Thyroid gland (tissue), 4 donors: ENCODE measurements around the gene CNOT2.

Source experiments
- POLR2A ChIP-seq, 2 donors: fragments of 450-650 bp; IDR thresholded peaks; one replicate each; pipeline ENCODE4 v1.6.1; 2017; ENCODE audit warnings: antibody characterized with exemption in 2 of 2, mild to moderate bottlenecking in 2 of 2, moderate library complexity in 1 of 2
- TF ChIP-seq, protein P1 (sequence below), 6 experiments: fragments of 200-600 bp in 3 of 6; fragments of 450-650 bp in 3 of 6; sonication (generic) in 3 of 6; IDR thresholded peaks; one replicate each; pipeline ENCODE4 v1.5.1; 2016 to 2019; ENCODE audit warnings: antibody characterized with exemption in 6 of 6, mild to moderate bottlenecking in 2 of 6, inconsistent platforms in 1 of 6, moderate library complexity in 1 of 6

DNA sequence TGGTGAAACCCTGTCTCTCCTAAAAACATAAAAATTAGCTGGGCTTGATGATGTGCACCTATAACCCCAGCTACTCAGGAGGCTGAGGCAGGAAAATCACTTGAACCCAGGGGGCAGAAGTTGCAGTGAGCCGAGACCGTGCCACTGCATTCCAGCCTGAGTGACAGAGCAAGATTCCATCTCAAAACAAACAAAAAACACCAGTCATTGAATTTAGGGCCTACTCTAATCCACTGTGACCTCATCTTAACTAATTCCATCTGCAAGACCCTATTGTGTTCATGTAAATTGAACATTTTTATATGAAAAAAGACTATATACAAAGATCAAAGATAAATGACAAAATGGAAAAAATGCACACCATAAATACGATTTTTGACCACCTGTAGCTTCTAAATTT is 140.7 kb downstream of the CNOT2 start:
- TF ChIP-seq, protein P1, sequence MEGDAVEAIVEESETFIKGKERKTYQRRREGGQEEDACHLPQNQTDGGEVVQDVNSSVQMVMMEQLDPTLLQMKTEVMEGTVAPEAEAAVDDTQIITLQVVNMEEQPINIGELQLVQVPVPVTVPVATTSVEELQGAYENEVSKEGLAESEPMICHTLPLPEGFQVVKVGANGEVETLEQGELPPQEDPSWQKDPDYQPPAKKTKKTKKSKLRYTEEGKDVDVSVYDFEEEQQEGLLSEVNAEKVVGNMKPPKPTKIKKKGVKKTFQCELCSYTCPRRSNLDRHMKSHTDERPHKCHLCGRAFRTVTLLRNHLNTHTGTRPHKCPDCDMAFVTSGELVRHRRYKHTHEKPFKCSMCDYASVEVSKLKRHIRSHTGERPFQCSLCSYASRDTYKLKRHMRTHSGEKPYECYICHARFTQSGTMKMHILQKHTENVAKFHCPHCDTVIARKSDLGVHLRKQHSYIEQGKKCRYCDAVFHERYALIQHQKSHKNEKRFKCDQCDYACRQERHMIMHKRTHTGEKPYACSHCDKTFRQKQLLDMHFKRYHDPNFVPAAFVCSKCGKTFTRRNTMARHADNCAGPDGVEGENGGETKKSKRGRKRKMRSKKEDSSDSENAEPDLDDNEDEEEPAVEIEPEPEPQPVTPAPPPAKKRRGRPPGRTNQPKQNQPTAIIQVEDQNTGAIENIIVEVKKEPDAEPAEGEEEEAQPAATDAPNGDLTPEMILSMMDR (IDR thresholded peaks at IDR 0.05) = no peak
- no peak for TF ChIP-seq POLR2A (IDR thresholded peaks at IDR 0.05)
